ENCODE measurements around the gene WDR37. TPM values are rescaled to one million over a fixed set of nuclear protein-coding genes. Genes with fewer than 3 reads are reported as not detected.

Gene WDR37
- total and polyA plus RNA-seq, 10 donors = 8.4 to 60.6 (median 33.9) TPM

GRCh38 chr10:1128115-1128514 lies 71.9 kb downstream of the WDR37 start:
- H3K36me3 ChIP-seq = peaks cover 2 to 99% (median 80%) of the 10 kb centered on the region in 6 donors
- WGBS, 5 donors = 75 to 91% (median 88%) methylated on average over 2 of the region's 2 CpGs
- DNase-seq = no peak
- H3K9me3 ChIP-seq = no peaks in the 10 kb centered on the region
- no peak overlapping the region for H3K27ac ChIP-seq
- peaks cover 0 to 7% (median 3%) of the 10 kb centered on the region in 6 donors for H3K4me1 ChIP-seq
- no peaks in the 10 kb centered on the region for H3K27me3 ChIP-seq (replicated peaks in 1 of 7)
- TF ChIP-seq CTCF (IDR thresholded peaks at IDR 0.05 in 8 of 11, conservative IDR thresholded peaks at IDR 0.05 in 3 of 11) (no peak), POLR2AphosphoS5 (IDR thresholded peaks at IDR 0.05) (no peak), POLR2A (IDR thresholded peaks at IDR 0.05) (no peak)
- intact Hi-C loops (cut with DNase I; ENCODE audit: low total_unique reads) = no loop called here
- H3K4me3 ChIP-seq = no peak overlapping the region

- H3K27ac ChIP-seq = no peak overlapping the region
- H3K4me3 ChIP-seq = no peak overlapping the region
- intact Hi-C loops (cut with DNase I; ENCODE audit: low total_unique reads) = no loop called here
- TF ChIP-seq POLR2AphosphoS5 (IDR thresholded peaks at IDR 0.05) (no peak), POLR2A (IDR thresholded peaks at IDR 0.05) (no peak), CTCF (IDR thresholded peaks at IDR 0.05 in 8 of 11, conservative IDR thresholded peaks at IDR 0.05 in 3 of 11) (no peak)
- 94 to 96% (median 96%) methylated on average over 21 of the region's 21 CpGs for WGBS, 5 donors
- no peak for DNase-seq
- H3K4me1 ChIP-seq = peaks cover 0 to 2% (median 0%) of the 10 kb centered on the region in 6 donors
- no peaks in the 10 kb centered on the region for H3K9me3 ChIP-seq
- H3K36me3 ChIP-seq = peaks cover 2 to 94% (median 79%) of the 10 kb centered on the region in 6 donors
- no peaks in the 10 kb centered on the region for H3K27me3 ChIP-seq (replicated peaks in 1 of 7)
These were observed 72.5 kb downstream of the WDR37 start for GRCh38 chr10:1128649-1129048.

- WGBS, 5 donors = 92 to 99% (median 96%) methylated on average over 10 of the region's 10 CpGs
- H3K36me3 ChIP-seq = peaks cover 2 to 78% (median 65%) of the 10 kb centered on the region in 6 donors
- no peaks in the 10 kb centered on the region for H3K4me1 ChIP-seq
- no peak for DNase-seq
- H3K27me3 ChIP-seq (replicated peaks in 1 of 7) = no peaks in the 10 kb centered on the region
- intact Hi-C loops (cut with DNase I; ENCODE audit: low total_unique reads) = no loop called here
- H3K27ac ChIP-seq = no peak overlapping the region
- H3K9me3 ChIP-seq = no peaks in the 10 kb centered on the region
- TF ChIP-seq POLR2A (IDR thresholded peaks at IDR 0.05) = no peak
- peak in 1 of 3 donors; percentile 60 for TF ChIP-seq POLR2AphosphoS5 (IDR thresholded peaks at IDR 0.05)
- no peak overlapping the region for H3K4me3 ChIP-seq
These were observed 74.0 kb downstream of the WDR37 start for GRCh38 chr10:1130226-1130625.

GRCh38 chr10:1130995-1131790 lies 75.0 kb downstream of the WDR37 start:
- H3K27ac ChIP-seq = no peak overlapping the region
- intact Hi-C loops (cut with DNase I; ENCODE audit: low total_unique reads) = no loop called here
- peaks cover 0 to under 1% (median 0%) of the 10 kb centered on the region in 6 donors for H3K4me1 ChIP-seq
- no peaks in the 10 kb centered on the region for H3K9me3 ChIP-seq
- 92 to 96% (median 94%) methylated on average over 12 of the region's 12 CpGs for WGBS, 5 donors
- H3K4me3 ChIP-seq = no peak overlapping the region
- TF ChIP-seq POLR2AphosphoS5 (IDR thresholded peaks at IDR 0.05) (no peak), CTCF (IDR thresholded peaks at IDR 0.05 in 8 of 11, conservative IDR thresholded peaks at IDR 0.05 in 3 of 11) (no peak), POLR2A (IDR thresholded peaks at IDR 0.05) (no peak)
- H3K27me3 ChIP-seq (replicated peaks in 1 of 7) = no peaks in the 10 kb centered on the region
- no peak for DNase-seq
- H3K36me3 ChIP-seq = peaks cover 0 to 69% (median 56%) of the 10 kb centered on the region in 6 donors
